ENCODE results near the gene CYP2F1.
"Not testable (repeated sequence)": the region's sequence is repeated elsewhere in the genome, so short reads cannot be mapped to it uniquely, and the experiment has no call there.

Gene CYP2F1

DNA sequence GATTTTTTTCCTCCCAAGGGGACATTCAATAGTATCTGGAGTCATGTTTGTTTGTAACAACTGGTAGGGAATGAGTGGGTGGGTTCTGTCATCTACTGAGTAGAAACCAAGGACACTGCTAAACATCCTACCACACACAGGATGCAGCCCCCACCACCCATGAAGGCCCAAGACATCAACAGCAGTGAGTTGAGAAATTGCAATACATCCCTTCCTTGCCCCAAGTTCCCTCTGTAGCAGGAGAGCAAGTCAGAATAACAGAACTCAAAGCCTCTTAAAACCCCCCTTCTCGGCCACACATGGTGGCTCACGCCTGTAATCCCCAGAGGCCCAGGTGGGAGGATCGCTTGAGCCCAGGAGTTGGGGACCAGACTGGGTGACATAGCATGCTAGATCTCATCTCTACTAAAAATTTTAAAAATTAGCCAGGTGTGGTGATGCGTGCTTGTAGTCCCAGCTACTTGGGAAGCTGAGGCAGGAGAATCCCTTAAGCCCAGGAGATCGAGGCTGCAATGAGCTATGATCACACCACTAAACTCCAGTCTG lies 2.4 kb upstream of the CYP2F1 start:
- TF ChIP-seq, protein P1, sequence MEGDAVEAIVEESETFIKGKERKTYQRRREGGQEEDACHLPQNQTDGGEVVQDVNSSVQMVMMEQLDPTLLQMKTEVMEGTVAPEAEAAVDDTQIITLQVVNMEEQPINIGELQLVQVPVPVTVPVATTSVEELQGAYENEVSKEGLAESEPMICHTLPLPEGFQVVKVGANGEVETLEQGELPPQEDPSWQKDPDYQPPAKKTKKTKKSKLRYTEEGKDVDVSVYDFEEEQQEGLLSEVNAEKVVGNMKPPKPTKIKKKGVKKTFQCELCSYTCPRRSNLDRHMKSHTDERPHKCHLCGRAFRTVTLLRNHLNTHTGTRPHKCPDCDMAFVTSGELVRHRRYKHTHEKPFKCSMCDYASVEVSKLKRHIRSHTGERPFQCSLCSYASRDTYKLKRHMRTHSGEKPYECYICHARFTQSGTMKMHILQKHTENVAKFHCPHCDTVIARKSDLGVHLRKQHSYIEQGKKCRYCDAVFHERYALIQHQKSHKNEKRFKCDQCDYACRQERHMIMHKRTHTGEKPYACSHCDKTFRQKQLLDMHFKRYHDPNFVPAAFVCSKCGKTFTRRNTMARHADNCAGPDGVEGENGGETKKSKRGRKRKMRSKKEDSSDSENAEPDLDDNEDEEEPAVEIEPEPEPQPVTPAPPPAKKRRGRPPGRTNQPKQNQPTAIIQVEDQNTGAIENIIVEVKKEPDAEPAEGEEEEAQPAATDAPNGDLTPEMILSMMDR (IDR thresholded peaks at IDR 0.05) = no peak
- no peak overlapping the region for H3K27ac ChIP-seq
- no peaks in the 10 kb centered on the region for H3K79me2 ChIP-seq
- H2AFZ ChIP-seq = no peak overlapping the region
- H3K4me3 ChIP-seq (ENCODE audit: low read depth, low read length) = no peak overlapping the region
- no peaks in the 10 kb centered on the region for H3K36me3 ChIP-seq (ENCODE audit: control insufficient read depth, insufficient read depth, low read length)
- no peaks in the 10 kb centered on the region for H3K27me3 ChIP-seq (ENCODE audit: control insufficient read depth, insufficient read depth, low read length)
- no peaks in the 10 kb centered on the region for H3K4me1 ChIP-seq
- H3K4me2 ChIP-seq (ENCODE audit: low read length) = no peak overlapping the region
- no peaks in the 10 kb centered on the region for H3K9me3 ChIP-seq (ENCODE audit: control insufficient read depth, low read length)
- H3K9ac ChIP-seq = no peak overlapping the region

DNA sequence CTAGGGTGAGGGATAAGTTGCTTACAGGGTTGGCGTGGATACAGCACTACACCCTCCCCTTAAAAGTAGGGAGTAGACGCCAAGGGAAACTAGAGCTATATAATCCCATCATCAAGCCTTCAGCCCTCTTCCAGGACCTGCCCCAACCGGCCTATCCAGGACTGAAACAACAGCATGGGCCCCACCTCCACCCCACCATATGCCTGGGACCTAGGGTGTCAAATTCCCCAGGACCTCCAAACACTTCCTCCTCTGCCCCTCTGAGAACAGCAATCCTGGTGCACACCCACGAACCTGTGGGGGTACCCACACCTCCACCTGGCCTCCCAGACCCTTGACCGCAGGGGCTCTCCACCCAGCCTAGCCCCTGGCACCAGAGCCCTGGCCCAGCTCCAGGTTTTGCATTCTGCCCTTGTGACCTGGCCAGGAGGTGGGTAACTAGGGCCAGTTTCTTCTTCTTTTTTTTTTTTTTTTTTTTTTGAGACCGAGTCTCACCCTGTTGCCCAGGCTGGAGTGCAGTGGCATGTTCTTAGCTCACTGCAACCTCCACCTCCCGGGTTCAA lies 1.4 kb upstream of the CYP2F1 start:
- TF ChIP-seq, protein P1 (IDR thresholded peaks at IDR 0.05) = no peak
- H3K79me2 ChIP-seq = no peaks in the 10 kb centered on the region
- no peaks in the 10 kb centered on the region for H3K9me3 ChIP-seq (ENCODE audit: control insufficient read depth, low read length)
- H3K27me3 ChIP-seq (ENCODE audit: control insufficient read depth, insufficient read depth, low read length) = no peaks in the 10 kb centered on the region
- no peaks in the 10 kb centered on the region for H3K36me3 ChIP-seq (ENCODE audit: control insufficient read depth, insufficient read depth, low read length)
- H2AFZ ChIP-seq = no peak overlapping the region
- no peak overlapping the region for H3K4me2 ChIP-seq (ENCODE audit: low read length)
- H3K4me1 ChIP-seq = no peaks in the 10 kb centered on the region
- no peak overlapping the region for H3K27ac ChIP-seq
- H3K9ac ChIP-seq = no peak overlapping the region
- no peak overlapping the region for H3K4me3 ChIP-seq (ENCODE audit: low read depth, low read length)

DNA sequence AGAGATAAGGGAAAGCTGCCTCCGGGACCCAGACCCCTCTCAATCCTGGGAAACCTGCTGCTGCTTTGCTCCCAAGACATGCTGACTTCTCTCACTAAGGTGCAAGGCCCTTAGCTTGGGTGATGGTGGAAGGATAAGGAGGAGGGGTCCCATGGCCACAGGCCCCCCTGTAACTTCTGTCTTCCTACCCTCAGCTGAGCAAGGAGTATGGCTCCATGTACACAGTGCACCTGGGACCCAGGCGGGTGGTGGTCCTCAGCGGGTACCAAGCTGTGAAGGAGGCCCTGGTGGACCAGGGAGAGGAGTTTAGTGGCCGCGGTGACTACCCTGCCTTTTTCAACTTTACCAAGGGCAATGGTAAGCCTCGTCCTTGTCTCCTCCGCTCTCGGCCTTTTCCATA lies 2.0 kb downstream of the CYP2F1 start:
- TF ChIP-seq, protein P1 (IDR thresholded peaks at IDR 0.05) = no peak
- H3K27ac ChIP-seq = no peak overlapping the region
- H3K4me1 ChIP-seq = no peaks in the 10 kb centered on the region
- H3K36me3 ChIP-seq (ENCODE audit: control insufficient read depth, insufficient read depth, low read length) = no peaks in the 10 kb centered on the region
- H3K9ac ChIP-seq = no peak overlapping the region
- no peak overlapping the region for H3K4me3 ChIP-seq (ENCODE audit: low read depth, low read length)
- no peak overlapping the region for H2AFZ ChIP-seq
- H3K79me2 ChIP-seq = no peaks in the 10 kb centered on the region
- H3K27me3 ChIP-seq (ENCODE audit: control insufficient read depth, insufficient read depth, low read length) = no peaks in the 10 kb centered on the region
- no peaks in the 10 kb centered on the region for H3K9me3 ChIP-seq (ENCODE audit: control insufficient read depth, low read length)
- H3K4me2 ChIP-seq (ENCODE audit: low read length) = no peak overlapping the region

DNA sequence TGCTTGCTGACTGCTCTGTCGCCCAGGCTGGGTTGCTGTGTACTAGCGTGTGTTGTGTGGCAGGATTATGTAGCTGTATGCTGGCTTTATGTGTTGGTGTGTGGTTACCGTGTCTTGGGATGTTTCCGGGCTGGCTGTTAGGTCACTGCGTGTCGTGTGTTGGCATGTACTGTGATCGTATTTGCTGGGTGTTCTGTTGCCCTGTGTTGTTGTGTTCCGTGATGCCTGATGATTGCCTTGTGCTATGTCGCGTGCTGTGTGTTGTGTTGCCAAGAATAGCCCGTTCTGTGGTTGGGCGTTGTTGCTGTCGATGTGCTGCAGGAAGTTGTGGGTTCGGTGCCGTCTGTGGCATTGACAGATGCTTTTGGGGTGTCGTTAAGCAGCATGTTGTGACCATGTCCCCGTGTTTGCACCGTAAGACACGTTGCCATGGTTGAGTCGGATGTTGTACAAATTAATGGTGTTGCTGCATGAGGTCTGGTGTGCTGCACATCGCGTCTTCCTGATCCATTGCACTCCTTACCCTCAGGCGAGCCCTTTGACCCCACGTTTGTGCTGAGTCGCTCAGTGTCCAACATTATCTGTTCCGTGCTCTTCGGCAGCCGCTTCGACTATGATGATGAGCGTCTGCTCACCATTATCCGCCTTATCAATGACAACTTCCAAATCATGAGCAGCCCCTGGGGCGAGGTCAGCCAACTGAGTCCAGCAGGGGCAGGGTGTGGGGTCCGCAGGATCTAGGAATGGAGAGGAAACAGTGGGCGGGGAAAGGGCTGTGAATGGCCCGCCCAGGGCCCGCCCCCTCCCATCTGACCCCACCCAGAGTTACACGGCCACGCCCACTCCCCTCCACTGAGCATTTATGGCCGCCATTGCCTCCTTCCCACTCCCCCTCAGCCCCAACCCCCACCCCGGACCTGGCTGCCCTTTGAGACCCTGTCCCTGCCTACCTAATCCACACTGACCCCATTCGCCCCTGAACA lies 7.0 kb downstream of the CYP2F1 start:
- H2AFZ ChIP-seq; H3K36me3 ChIP-seq (ENCODE audit: control insufficient read depth, insufficient read depth, low read length); H3K4me3 ChIP-seq (ENCODE audit: low read depth, low read length); H3K9ac ChIP-seq; H3K4me1 ChIP-seq; H3K9me3 ChIP-seq (ENCODE audit: control insufficient read depth, low read length); H3K79me2 ChIP-seq; H3K4me2 ChIP-seq (ENCODE audit: low read length); H3K27me3 ChIP-seq (ENCODE audit: control insufficient read depth, insufficient read depth, low read length); H3K27ac ChIP-seq: not testable (repeated sequence)

DNA sequence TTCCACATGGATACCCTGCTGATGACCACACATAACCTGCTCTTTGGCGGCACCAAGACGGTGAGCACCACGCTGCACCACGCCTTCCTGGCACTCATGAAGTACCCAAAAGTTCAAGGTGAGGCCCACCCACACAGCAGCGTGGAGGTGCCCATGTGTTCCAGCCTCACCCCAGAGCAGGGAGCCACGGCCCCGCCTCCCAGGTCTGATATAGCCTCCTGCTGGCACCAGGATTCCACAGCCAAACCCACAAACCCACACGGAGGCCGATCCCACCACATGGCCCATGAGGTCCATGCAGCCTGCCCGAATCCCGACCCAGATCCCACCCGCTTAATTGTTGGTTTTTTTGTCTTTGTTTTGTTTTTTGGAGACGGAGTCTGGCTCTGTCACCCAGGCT lies 8.6 kb downstream of the CYP2F1 start:
- not testable (repeated sequence) for H3K27me3 ChIP-seq (ENCODE audit: control insufficient read depth, insufficient read depth, low read length); H3K4me3 ChIP-seq (ENCODE audit: low read depth, low read length); H3K9ac ChIP-seq; H2AFZ ChIP-seq; H3K4me2 ChIP-seq (ENCODE audit: low read length); H3K27ac ChIP-seq; H3K9me3 ChIP-seq (ENCODE audit: control insufficient read depth, low read length); H3K79me2 ChIP-seq; H3K36me3 ChIP-seq (ENCODE audit: control insufficient read depth, insufficient read depth, low read length); H3K4me1 ChIP-seq
